HG02588 (cell line): ENCODE data around the gene ZNRF3.

Experiments
- ATAC-seq: cut with Tn5 transposase; IDR thresholded peaks from one replicate; pipeline ENCODE4 v1.9.1; 2021; ENCODE audit warnings: mild to moderate bottlenecking, moderate library complexity; ENCODE audit not compliant: unreplicated experiment

The ZNRF3 gene

DNA sequence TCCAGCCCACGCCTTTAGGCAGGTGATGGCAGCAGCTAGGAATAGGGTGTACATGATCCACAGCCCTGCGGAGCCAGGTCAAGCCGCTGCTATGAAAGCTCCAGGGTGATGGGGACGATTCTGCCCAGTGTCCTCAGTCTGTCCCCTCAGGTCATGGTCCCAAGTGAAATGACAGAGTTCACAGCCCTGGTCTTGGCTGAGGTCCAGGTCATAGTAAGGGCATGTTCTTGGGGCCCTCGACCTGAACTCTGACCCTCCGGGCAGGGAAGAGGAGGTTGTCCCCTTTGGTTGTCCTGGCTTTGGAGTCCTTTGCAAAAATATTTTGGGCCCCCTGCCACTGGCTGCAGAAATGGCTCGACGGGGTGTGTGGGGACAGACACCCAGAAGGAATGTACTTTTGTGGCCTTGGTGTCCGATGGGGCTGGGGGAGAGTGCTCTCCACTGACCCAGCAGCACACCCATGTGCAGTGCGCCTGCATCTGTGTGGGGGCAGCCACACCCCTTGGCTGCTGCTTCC is 170.9 kb downstream of the ZNRF3 start:
- ATAC-seq, result no peak

DNA sequence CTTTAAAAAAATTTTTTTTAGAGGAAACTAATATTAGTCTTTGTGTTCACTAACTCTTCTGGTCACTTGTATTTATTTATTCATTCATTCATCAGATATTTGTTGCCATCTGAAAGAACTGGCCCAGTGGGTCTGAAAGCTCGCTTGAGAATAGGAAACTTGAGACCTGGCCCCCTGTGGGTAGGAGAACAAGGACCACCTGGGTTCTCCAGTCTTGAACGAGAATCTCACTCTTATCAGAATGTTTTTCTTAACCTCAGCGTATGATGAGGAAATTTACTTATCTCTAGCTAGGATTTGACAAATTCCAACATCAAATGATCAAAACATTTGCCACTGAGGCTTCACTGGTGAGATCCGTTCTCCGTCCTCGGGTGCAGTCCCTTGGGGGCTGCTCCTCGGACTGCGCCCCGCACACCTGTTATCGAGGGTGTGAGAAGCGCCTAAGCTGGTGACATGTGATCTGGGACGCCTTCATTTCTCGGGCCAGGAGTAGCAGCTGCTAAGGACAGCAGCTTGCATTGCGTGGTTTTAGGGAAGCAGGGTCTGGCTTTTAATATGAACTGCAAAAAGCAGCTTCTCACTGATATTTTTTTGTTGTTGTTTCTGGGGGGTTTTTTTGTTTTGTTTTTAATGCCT is 171.9 kb downstream of the ZNRF3 start:
- ATAC-seq, result no peak

DNA sequence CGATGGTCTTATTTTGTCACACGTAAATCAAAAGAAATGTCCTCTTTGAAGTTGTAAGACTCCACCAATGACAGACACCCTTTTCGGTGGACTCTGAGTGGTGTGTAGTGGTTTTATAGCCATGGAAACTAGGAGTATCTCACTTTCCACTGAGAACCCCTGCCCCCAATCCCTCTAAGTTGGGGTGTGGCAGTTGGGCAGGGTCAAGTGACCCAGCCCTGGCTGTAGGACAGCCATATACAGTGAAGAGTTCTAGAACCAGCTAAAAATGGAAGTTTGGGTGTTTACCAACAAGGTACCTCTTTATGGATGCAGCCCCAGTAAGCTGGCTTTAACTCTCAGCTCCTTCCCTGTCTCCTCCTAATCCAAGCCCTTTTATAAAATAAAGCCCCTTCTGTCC is 173.1 kb downstream of the ZNRF3 start:
- no peak for ATAC-seq

DNA sequence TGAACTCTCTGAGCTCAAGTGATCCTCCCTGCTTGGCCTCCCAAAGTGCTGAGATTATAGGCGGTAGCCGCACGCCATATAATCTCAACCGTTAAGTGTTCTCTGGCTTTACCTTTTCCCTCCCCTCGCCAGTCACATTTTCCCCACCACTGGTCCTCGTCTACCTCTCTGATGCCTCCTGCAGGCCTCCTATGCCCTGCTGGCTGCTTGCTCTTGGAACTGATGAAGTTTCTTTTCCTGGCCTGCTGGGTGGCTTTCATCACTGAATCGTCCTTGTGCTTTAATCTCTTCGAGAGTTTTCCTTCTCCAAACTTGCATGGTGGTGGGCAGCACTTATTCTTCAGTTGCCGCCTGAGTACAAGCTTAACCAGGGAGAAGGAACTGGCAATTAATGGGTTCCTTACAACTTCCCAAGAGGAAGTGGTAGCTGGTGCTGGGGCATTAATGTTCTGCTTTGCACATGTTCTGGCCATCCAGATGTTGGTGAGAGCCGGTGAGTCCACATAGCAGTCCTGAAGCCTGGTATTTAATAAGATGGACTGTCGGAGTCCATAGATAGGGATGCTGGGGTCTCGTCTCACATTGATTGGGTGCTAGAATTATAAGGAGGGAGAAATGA is 177.0 kb downstream of the ZNRF3 start:
- no peak for ATAC-seq

DNA sequence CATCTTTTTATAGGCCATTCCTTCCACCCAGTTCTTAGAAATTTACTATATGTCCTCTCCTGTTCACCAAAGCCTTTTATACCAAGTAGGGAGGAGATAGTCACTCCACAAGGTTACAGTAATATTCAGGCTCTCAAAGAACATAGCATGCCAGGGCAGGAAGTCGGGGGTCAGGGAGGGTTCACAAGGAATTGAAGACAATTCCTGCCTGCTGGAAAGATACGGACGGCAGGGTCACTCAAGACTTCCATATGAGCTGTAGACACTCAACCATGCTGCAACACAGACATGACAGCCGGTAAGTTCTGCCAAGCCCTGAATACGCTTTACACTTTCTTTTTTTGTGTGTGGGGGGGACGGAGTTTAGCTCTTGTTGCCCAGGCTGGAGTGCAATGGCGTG is 177.6 kb downstream of the ZNRF3 start:
- ATAC-seq, result no peak

DNA sequence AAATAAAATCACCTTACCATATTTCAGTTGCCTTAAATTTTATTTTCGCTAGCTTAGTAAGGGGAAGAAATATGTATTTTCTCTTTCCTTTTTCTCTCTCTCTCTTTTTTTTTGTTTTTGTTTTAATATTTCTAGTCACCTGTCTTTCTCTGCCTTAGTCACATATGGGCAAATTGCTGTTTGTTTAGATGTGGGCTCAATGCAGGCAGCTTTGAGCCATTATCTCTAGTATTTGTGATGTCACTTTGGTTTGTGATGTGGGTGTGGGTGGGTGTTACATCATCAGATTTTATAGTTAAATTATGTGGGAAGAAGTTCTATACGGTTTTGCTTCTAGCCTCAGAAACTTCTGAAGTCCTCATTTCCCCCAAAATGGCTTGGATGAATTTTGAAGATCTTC is 178.4 kb downstream of the ZNRF3 start, which contains the start of gene C22orf31:
Gene C22orf31, minus strand, starts transcription at position 59 of the 400 bp plus-strand sequence. Its CDS starts 39 bp downstream, at position 20.
- ATAC-seq, result no peak

DNA sequence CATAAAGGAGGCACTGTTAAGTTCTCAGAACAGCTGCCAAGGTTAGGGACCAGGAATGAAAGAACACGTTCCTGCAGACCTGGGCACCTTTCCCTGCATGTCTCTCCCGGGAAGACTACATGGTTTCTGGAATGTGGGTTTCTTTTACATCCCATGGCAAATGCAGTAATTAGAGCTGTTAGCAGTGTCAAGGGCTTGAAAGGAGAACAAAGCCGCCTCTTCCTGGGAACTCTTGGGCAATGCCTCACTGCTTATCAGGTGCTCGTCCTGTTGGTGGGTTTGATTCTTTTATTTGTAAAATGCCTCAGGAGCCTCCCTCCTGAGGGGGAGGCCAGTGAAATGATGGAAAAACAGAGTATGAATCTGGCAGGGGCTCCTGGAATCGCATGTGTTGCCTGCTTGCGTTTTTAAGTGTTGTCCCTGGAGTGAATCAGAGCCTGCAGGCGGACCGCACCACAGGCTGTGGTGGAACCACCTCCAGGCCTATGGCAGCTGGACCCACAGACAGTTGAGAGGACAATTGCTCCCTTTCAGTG is 179.0 kb downstream of the ZNRF3 start:
- ATAC-seq, result no peak

DNA sequence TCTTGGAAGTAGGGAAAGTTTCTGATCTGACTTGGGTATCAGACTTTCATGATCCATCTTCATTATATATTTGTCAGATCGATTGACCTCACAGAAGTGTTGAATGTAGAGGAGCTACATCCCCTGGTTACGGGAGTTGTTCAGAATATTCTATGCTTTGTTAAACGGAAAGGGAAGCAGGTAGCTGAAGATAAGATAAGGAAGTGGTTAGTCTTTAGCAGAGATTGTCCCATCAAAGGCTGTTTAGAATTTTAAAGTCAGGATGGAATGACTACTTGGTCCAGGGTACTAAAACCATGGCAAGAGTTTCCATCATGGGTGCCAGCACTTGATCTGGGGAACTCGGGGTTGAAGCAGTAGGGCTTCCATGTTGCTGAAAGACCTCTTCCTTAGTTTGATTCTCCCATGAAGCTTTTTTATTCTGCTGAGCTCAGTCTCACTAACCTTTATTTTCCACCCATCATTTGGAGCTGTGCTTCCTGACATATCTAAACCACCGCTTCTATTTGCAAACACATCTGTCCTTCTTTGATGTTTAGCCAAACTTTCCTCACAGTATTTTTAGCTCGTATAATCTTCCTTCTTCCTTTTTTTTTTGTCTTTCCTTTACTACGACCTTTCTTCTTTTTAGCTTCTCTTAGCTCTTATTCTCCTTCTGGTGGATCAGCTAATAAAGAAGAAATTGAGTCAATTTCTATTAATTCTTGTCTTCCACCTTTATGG is 182.3 kb downstream of the ZNRF3 start:
- no peak for ATAC-seq

DNA sequence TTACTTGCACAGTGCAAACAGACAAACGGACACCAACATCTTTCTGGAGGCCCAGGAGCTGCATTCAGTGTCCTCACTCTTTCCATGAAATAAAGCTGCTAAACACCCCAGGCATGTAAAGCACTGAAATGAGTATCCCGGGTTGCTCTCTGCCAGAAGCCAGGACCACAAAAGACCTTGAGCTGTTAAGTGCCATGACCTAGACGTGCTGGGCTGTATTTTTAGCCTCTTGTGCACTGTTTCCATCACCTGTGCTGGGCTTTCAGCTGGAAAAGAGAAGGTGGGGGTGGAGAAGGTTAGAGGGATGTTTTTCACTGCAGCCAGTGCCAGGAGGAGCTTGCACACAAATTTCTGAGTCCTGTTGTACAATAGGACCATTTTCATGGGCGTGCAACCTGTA is 186.1 kb downstream of the ZNRF3 start:
- ATAC-seq, result no peak

DNA sequence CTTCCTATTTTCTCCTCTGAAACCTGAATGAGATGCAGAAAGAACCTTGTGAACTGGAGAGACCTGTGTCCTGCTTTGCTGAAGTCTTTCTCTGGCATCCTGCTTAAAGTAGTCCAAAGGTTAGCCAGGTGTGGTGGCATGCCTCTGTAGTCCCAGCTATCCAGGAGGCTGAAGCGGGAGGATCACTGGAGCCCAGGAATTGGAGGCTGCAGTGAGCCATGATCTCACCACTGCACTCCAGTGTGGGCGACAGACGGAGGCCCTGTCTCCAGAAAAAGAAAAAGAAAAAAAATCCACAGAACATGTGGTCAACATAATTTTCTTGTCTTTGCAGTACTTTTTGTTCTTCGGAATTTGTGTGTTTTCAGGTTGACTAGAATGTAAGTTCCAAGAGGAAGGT is 187.1 kb downstream of the ZNRF3 start:
- no peak for ATAC-seq

DNA sequence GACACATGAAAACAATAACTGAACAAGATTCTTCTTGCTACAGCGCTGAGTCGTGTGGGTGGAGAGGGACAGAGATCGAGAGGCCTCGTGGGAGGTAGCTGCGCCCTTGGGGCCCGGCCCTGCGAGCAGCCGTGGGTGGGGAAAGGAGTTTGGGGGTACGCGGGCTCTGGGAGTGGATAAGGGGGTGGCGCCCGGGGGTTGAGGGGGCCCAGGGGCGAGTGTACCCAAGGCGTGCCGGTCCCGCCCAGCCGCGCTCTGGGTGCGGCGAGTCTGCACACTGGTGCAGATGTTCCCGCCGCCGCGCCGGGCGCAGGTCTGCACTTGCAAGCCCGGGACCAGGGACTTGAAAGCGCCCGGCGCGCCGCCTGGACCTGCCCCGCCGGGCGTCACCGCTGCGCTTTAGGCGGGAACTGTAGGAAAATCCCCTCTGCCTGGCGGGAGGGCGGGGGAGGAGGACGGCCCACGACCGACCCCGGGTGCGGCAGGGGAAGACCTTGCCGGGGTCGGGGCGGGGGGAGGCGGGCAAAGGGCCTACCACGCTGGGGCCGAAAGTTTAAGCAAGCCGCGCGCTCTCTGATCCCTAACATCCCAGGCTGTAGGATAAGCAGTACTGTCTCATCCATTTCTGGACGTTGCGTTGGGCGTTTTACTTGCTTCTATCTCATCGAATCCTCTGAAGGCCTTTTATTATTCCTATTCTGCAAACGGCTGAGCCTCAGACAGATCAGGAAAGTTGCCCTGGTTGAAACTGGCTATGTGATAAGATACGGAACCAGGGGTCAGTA is 188.1 kb downstream of the ZNRF3 start:
- ATAC-seq, result no peak

DNA sequence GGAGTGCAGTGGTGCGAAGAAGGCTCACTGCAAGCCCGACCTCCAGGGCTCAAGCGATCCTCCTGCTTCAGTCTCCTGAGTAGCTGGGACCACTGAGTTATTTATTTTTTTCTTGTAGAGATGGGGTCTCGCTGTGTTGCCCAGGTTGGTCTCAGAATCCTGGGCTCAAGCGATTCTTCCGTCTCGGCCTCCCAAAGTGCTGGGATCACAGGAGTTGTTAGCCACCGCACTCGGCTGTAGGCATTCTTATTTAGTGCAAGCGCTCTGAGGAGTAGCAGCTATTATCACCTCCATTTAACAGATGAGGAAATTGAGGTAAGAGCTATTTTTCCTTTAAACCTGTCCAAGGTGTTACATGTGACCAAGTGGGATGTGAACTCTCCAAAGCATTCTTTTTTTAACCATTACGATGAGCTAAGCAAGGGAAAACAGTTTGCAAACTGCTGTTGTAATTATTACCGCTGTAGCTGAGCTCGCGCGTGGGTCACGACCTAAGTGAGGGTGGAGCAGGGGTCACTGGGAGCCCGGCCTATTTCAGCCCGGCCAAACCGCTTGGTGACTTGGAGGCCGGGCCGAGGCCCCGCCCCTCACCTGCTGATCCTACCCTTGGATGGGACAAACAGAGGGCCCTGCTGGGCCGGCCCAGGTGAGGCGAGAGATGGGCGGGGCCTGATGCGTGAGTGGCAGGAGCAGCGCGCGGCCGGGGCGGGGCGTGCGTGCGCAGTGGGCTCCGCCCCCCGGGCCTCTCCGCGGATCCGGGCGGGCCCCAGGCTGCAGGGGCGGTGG is 189.0 kb downstream of the ZNRF3 start:
- ATAC-seq, result peak; percentile 77

DNA sequence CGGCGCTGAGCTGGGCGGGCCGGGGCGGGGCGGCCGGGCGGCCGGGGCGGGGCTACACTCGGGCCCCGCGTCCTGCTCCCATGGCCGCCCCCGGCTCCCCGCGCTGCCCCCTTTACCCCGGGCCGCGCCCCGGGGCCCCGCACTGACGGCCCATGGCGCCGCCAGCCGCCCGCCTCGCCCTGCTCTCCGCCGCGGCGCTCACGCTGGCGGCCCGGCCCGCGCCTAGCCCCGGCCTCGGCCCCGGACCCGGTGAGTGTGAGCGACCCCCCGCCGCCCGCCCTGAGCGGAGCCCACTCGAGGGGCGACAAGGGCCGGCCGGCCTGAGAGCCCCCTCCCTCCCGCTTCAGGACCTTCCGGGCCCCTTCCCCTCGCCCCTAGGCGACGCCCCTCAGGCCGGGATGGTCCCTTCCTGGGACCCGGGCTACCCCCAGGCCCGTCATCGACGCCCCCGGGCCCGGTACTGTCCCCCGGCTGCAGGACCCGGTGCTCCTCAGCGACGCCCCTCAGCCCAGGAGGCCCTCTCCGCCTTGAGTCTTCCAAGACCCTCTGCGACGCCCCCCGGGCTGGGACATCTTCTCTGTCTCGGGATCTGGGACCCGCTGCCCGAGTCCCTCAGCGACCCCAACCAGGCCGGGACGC is 189.7 kb downstream of the ZNRF3 start, which contains the start of gene KREMEN1:
Gene KREMEN1, plus strand, starts transcription at position 57 of the 639 bp plus-strand sequence. Its CDS starts 96 bp downstream, at position 153.
- ATAC-seq, result peak; percentile 19

DNA sequence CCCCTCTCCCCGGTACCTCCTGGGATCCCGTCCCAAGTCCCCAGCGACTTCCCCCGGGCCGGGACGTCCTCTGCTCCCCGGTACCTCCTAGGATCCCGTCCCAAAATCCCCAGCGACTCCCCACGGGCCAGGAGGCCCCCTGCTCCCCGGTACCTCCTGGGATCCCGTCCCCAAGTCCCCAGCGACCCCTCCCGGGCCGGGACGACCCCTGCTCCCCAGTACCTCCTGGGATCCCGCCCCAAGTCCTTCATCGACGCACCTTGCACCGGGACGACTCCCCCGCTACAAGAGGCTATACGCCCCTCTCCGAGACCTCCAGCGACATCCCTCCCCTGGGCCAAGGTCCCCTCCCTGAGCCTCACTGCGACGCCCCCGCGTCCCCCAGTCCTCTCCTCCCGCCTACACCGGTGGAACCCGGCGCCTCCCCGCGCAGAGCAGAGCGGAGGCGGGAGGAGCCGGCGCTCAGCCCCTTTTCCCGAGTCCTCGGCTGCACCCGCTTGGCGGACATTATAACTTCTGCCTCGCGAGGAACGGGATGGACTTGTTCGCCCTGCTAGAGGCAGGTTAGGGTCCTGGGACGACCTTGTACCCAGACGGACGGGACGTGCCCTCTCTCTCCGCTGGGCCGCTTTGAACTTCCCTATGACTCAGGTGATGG is 190.4 kb downstream of the ZNRF3 start:
- no peak for ATAC-seq

DNA sequence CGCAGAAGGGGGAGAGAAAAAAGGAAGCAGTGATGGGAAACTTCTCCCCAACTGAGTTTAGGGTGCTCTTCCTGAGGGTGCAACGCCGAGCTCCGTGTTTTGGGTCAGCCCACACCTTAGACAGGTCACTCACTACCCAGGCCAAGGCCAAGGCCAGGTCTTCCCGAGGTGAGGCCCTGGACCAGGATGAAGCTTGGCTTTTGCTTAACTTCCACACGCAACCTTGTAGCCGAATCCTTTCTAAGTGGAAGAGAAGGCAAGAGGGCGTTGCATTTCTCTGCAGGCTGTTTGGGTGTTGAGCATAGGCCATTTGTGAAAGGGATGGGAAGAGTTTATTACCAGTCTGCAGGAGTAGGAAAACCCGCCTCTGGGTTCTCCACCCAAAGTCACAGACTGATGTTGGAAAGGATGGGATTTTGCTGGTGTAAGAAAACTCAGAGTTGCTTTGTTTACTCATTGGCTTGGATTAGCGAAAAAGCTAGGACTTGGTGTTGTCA is 191.0 kb downstream of the ZNRF3 start:
- no peak for ATAC-seq

DNA sequence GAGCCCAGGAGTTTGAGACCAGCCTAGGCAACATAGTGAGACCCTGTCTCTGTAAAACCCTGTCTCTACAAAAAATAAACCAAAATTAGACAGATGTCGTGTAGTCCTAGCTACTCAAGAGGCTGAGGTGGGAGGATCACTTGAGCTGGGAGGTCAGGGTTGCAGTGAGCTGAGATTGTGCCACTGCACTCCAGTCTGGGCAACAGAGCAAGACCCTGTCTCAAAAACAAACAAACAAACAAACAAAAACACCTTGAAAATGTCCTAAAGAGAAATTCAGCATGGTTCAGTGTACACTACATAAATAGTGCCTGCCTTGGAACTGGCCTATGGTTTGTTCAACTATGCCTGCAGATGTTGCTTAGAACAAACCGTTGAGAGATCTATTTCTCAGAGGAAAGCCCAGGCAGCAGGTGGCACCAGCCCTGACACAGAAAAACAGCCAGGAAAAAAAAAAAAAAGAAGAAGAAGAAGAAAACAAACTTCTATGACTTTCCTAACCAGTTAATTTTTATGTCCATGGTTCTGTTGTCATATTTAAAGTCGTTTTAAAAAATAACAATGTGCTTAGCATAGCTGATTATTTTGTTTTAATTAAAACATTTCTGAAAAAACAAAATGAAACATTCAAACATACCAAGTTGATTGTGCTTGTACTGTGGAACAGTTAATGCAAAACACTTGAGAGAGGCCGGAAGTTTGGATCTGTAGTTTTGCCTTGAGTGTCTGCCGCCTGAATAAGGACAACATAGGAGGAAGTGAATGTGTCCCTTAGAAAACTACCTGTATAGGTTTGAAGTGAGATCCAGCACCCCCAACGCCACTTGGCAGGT is 194.9 kb downstream of the ZNRF3 start:
- ATAC-seq, result no peak

DNA sequence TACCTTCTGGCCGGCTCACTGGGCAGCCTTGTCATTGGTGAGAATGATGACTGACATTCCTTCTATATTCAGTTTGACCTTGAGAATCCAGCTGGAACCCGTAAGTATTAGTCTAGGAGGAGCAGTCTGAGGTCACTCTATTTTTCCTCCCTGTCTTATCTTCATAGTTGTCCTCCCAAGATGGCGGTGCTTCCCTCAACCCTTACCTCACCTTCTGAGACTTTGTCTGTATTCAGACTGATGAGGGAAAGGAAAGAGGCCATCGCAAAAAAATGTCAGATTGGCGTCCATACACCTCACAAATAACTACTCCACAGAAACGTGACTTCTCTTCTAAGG is 195.5 kb downstream of the ZNRF3 start:
- no peak for ATAC-seq
